HG02885 (cell line): Measurements from ENCODE around the gene XPOT.
A peak's percentile ranks its signal among the peaks of the same experiment; 100 is the strongest.

ENCODE experiments used
- ATAC-seq: cut with Tn5 transposase; IDR thresholded peaks from one replicate; pipeline ENCODE4 v1.9.1; 2021; ENCODE audit warnings: mild to moderate bottlenecking; ENCODE audit not compliant: unreplicated experiment, poor library complexity

Gene XPOT

DNA sequence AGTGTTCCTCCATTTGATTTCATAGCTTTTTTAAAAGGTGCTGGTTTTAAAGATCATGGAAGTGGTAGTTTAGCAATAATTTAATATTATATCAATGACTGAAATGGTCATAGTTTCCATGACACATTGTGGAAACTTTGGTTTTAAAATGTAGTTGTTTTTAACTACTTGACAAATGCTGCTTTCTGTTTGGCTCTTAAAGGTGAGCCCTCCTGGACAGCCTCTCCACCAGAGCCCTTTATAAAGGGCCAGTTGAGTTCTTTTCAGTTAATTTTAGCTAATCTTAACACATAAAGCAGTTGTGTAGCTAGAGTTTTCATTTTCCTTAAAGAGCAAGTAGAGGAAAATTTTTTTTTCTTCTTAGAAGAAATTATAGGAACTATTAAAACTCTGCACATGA, 14.0 kb downstream of the XPOT start:
- ATAC-seq = no peak

DNA sequence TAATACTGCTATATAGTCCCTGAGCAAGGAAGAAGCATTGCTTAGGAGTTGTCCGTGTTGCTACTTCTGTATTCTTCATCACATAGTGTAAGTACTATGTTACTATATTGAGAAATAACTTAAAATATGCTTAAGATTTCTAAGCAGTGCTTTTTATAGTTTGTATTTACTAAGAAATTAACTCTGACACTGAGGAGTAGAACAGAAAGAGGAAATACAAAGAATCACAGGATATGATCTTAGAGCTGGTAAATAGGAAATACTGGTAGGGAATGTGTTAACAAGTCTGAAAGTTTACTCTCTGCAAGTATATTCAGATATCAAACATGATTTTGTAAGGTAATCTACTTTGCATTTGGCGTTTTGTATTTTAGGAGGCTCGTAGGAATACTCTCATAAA, 15.5 kb downstream of the XPOT start:
- no peak for ATAC-seq

DNA sequence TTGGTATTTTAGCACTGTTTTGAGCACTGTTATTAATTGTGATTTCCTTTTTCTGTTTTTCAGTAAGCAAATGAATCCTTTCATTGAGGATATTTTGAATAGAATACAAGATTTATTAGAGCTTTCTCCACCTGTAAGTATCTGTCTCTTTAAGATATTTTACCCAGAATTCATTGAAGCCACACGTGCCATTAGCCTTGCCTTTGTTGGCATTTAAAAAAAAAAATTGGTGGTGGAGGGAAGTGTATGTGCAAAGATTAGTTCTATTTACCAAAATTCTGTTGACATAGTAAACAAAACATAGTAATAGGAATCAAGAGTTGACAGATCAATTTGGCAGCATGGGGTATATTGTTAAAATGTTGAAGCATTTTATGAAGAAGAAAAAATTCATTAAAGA, 23.8 kb downstream of the XPOT start:
- ATAC-seq = no peak

- ATAC-seq = no peak
Measured at GRCh38 chr12:64428956-64429355, 24.8 kb downstream of the XPOT start.

GRCh38 chr12:64430886-64431285, 26.7 kb downstream of the XPOT start:
- ATAC-seq = no peak

GRCh38 chr12:64431791-64432190, 27.6 kb downstream of the XPOT start:
- no peak for ATAC-seq

DNA sequence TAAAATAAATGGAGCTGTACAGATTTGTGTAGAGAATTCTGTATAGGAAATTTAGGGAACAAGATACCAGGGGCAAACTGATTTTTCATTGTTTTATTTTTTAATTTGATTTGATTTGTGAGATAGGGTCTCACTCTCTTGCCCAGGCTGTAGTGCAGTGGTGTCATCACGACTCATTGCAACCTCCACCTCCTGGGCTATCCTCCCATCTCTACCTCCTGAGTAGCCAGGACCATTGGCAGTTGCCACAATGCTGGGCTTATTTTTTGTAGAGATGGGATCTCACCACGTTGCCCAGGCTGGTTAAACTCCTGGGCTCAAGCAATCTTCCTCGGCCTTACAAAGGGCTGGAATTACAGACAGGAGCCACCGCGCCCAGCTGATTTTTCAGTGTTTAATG, 29.7 kb downstream of the XPOT start:
- ATAC-seq = no peak

- no peak for ATAC-seq
Measured at GRCh38 chr12:64440100-64440499, 35.9 kb downstream of the XPOT start.

- ATAC-seq = no peak
Measured at GRCh38 chr12:64445490-64445889, 41.3 kb downstream of the XPOT start.

DNA sequence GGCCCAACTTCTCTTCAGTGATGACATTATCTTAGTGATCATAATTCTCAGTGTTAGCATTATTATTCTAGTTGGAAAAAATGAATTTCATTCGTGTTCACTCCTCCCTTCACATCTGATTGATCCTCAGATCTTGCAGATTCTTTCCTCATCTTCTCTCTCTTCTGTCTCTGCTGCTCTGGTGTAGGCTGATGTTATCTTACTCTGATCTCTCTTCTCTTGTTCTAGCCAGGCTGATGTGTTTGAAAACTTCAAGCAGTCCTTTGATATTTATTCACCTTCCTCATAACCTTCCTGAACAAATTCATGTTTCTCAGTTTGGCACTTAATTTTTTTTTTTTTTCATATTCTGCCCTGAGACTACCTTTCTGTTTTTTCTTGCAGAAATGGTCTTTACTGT, 42.1 kb downstream of the XPOT start:
- ATAC-seq = no peak

DNA sequence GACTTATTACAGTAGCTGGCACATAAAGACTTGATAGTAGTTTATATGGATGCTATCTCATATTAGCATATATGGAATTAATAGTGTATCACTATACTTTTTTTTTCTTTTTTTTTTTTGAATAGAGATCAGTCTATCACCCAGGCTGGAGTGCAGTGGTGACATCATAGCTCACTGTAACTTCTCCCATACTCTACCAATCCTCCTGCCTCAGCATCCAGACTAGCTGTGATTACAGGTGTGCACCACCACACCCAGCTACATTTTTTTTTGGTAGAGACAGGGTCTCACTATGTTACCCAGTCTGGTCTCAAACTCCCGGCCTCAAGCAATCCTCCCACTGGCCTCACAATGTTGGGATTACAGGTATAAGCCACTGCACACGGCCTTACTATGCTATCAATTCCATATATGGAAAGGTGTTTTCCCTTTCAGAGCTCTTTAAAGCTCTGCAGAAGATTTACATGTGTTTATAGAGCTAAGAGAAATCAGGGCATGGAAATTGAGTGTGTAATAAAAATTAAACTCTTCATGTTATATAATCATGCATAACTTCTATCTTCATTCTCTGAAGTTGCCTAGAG, 46.0 kb downstream of the XPOT start:
- ATAC-seq = no peak

GRCh38 chr12:64450711-64451486, 46.7 kb downstream of the XPOT start:
- ATAC-seq = no peak

DNA sequence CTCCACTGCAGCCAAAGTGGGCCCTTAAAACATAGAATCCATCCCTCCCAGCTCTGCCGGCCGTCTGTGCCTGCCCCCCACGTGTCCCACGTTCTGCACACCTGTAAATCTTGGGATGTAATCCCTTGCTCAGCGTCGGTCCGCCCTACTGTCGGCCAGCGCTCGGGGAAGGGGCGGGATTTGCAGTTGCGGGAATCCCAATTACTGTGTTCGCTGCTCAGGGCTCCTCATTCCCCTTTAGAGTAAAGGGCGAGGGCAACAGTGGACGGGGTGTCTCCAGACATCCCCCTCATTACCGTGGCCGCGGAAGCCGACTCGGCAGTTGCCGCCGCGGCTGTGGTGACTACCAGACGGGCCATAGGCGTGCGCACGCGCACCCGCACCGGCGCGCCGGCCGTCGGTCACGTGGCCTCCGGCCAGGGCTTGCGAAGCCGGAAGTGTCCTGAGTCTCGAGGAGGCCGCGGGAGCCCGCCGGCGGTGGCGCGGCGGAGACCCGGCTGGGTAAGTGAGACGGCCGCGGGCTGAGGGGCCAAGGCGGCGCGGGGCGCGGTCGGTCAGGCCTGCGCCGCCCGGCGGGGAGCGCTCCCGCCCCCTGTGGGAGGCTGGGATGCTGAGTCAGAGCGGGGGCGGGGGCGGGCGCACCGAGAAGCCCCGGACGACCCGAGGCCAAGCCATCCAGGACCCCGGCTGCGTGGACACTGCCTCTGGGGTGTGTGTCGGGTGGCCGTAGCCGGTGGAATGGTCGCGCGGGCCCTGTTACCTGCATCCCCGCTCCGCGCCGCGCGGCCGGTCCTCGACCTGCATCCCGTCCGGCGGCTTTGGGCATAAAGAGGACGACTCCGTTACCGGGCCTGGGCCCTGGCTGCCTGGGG, 47.7 kb downstream of the XPOT start, which contains the start of gene TBK1:
TBK1 (plus strand) TSS at position 434 of the 872 bp plus-strand sequence. CDS start 3,751 bp downstream, outside the sequence.
- ATAC-seq = peak; percentile 92

DNA sequence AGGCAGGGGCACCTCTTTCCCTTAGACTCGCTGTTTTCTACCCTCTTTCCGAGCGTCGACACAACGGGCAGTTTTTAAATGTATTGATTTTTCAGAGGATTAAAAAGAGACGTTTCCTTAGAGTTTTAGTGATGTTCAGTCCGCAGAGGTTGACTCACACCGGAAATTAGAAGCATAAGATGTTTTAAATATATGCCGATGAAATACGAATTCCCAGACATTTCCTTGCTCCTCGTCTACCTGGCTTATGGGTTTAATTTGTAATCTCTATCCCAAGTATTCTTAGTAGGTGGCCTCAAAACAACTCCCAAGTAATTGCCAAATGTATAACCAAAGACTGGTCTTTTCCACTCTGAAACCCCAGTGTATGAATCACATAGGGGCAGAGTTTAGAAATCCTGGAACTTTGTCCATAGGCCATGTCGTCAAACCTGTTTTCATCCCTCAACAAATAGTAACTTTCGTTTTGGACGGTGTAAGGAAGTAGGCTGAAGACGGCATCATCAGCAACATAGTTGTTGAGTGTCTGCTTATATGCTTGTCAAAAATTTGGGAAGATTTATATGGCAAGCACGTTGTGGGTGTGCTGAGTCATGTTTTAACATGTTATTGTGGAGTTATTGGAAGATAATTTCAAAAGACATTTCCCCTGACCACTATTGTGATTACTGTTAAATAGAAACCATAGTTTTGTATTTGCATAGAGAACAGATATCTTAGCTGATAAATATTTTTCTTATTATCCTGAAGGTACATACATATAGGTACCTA, 48.6 kb downstream of the XPOT start:
- ATAC-seq = no peak

DNA sequence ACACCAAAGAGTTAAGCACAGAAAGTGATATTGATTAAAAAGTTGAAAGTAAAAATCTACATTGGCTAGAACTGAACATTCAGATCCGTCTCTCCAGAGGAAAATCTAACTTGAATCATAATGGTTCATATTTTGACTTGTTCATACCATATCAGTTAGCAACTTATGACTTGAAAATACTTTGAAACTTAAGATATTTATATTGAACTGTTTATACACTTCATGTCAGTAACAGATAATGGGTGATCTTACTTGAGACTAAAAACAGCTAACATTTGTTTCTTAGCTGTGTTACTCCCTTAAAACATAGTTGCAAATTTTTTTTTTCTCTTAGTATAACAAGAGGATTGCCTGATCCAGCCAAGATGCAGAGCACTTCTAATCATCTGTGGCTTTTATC, 51.3 kb downstream of the XPOT start:
- no peak for ATAC-seq

GRCh38 chr12:64456119-64456518, 51.9 kb downstream of the XPOT start:
- no peak for ATAC-seq

- no peak for ATAC-seq
Measured at GRCh38 chr12:64457032-64457431, 52.8 kb downstream of the XPOT start.

- ATAC-seq = no peak
Measured at GRCh38 chr12:64457466-64457865, 53.3 kb downstream of the XPOT start.

GRCh38 chr12:64457923-64458322, 53.7 kb downstream of the XPOT start:
- no peak for ATAC-seq

DNA sequence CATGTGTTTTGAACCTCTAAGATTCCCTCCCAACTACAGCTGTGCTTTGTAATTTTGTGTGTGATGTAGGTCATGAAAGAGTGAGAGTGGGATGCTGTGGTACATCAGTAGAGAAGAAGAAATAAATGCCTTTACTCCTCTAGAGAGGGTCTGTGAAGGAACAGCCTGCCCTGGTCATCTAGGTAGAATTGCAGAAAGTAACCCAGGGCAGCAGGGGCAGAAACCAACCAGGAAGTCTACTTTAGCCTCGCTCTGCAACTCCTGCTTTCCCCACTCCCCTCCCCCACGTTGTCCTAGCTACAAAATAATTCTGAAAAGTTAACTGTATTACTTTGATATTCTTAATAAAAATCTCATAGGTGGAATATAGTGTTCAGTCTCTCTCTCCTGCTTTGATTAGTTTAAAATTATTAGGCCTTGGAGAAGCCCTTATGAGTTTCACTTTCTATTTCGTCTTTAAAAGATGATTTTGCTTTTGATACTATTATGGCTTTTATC, 55.3 kb downstream of the XPOT start:
- peak; percentile 50 for ATAC-seq
